MM.1S (cell line): Measurements from ENCODE around the gene CIZ1.
"Not testable (repeated sequence)": the region's sequence is repeated elsewhere in the genome, so short reads cannot be mapped to it uniquely, and the experiment has no call there.

Experiments
- DNase-seq: peaks from one replicate; pipeline ENCODE4 v3.0.0-alpha.2; 2015
- H2AFZ ChIP-seq: fragments of 300-600 bp; sonication (generic); 2 replicates; pipeline ENCODE4 v1.6.0; 2016; ENCODE audit warnings: antibody characterized with exemption, low read length
- H3F3A ChIP-seq: fragments of 300-600 bp; sonication (generic); 2 replicates; pipeline ENCODE4 v1.6.1; 2016; ENCODE audit warnings: mild to moderate bottlenecking, antibody characterized with exemption, low read length, moderate library complexity, mixed read lengths; ENCODE audit not compliant: insufficient read depth
- H3K27ac ChIP-seq: fragments of 300-600 bp; sonication (generic); 2 replicates; pipeline ENCODE4 v1.5.1; 2016; ENCODE audit warnings: mild to moderate bottlenecking, low read length
- H3K27me3 ChIP-seq: fragments of 300-600 bp; sonication (generic); replicated peaks from 2 replicates; pipeline ENCODE4 v1.6.0; 2016; ENCODE audit warnings: low read length; ENCODE audit not compliant: insufficient read depth
- H3K36me3 ChIP-seq: fragments of 300-600 bp; sonication (generic); replicated peaks from 2 replicates; pipeline ENCODE4 v1.6.1; 2016; ENCODE audit warnings: mild to moderate bottlenecking, low read length, mixed read lengths; ENCODE audit not compliant: insufficient read depth
- H3K4me1 ChIP-seq: fragments of 300-600 bp; sonication (generic); 2 replicates; pipeline ENCODE4 v1.6.1; 2016; ENCODE audit warnings: low read length, mixed read lengths
- H3K4me2 ChIP-seq: fragments of 300-600 bp; sonication (generic); 2 replicates; pipeline ENCODE4 v1.6.0; 2016; ENCODE audit warnings: low read depth, low read length
- H3K4me3 ChIP-seq: fragments of 300-600 bp; sonication (generic); 2 replicates; pipeline ENCODE4 v1.5.1; 2016; ENCODE audit warnings: low read length, mixed read lengths
- H3K79me2 ChIP-seq: fragments of 300-600 bp; sonication (generic); 2 replicates; pipeline ENCODE4 v1.6.1; 2016; ENCODE audit warnings: mixed run types, low read length, mixed read lengths
- H3K9ac ChIP-seq: fragments of 300-600 bp; sonication (generic); 2 replicates; pipeline ENCODE4 v1.6.1; 2016; ENCODE audit warnings: low read length, mixed read lengths
- H3K9me2 ChIP-seq: fragments of 300-600 bp; sonication (generic); replicated peaks from 2 replicates; pipeline ENCODE4 v1.6.1; 2016; ENCODE audit warnings: mild to moderate bottlenecking, low read length, mixed read lengths; ENCODE audit not compliant: insufficient read depth
- H3K9me3 ChIP-seq: fragments of 300-600 bp; sonication (generic); replicated peaks from 2 replicates; pipeline ENCODE4 v1.6.1; 2016; ENCODE audit warnings: mild to moderate bottlenecking, low read length, mixed read lengths; ENCODE audit not compliant: insufficient read depth
- H4K20me1 ChIP-seq: fragments of 300-600 bp; sonication (generic); 2 replicates; pipeline ENCODE4 v1.6.1; 2016; ENCODE audit warnings: mild to moderate bottlenecking, low read length, moderate library complexity, mixed read lengths; ENCODE audit not compliant: insufficient read depth
- CTCF ChIP-seq: fragments of 300-600 bp; sonication (generic); IDR thresholded peaks from 2 replicates; pipeline ENCODE4 v1.5.1; 2016; ENCODE audit warnings: antibody characterized with exemption, low read length, mixed read lengths
- EZH2 ChIP-seq: fragments of 300-600 bp; sonication (generic); optimal IDR thresholded peaks from 2 replicates; pipeline ENCODE3; 2017; ENCODE audit warnings: low read depth, mild to moderate bottlenecking, antibody characterized with exemption, low read length, mixed read lengths
- EZH2phosphoT487 ChIP-seq: fragments of 300-600 bp; sonication (generic); IDR thresholded peaks from 2 replicates; pipeline ENCODE4 v1.6.1; 2018; ENCODE audit warnings: antibody characterized with exemption, low read length

CIZ1 gene

GRCh38 chr9:128231638-128232527 lies 40.5 kb upstream of the CIZ1 start:
- no peaks in the 10 kb centered on the region for H3K9me3 ChIP-seq
- peaks cover 54% of the 10 kb centered on the region for H3K27me3 ChIP-seq
- H3K9ac ChIP-seq, result no peak overlapping the region
- H3K79me2 ChIP-seq, result no peaks in the 10 kb centered on the region
- DNase-seq, result no peak
- H3K9me2 ChIP-seq, result no peaks in the 10 kb centered on the region
- no peak overlapping the region for H3K4me3 ChIP-seq
- no peaks in the 10 kb centered on the region for H3F3A ChIP-seq
- H3K36me3 ChIP-seq, result no peaks in the 10 kb centered on the region
- no peak overlapping the region for H3K27ac ChIP-seq
- no peak for TF ChIP-seq CTCF
- no peak for TF ChIP-seq EZH2phosphoT487
- no peak for TF ChIP-seq EZH2
- H3K4me1 ChIP-seq, result no peaks in the 10 kb centered on the region
- no peak overlapping the region for H3K4me2 ChIP-seq
- no peaks in the 10 kb centered on the region for H4K20me1 ChIP-seq
- H2AFZ ChIP-seq, result no peak overlapping the region

GRCh38 chr9:128230897-128231296 lies 39.5 kb upstream of the CIZ1 start:
- H3F3A ChIP-seq, DNase-seq, H2AFZ ChIP-seq, H3K4me3 ChIP-seq, H3K9me3 ChIP-seq, H4K20me1 ChIP-seq, H3K4me1 ChIP-seq, H3K79me2 ChIP-seq, H3K36me3 ChIP-seq, H3K4me2 ChIP-seq, H3K9me2 ChIP-seq, H3K9ac ChIP-seq, H3K27ac ChIP-seq: not testable (repeated sequence)
- peaks cover 57% of the 10 kb centered on the region for H3K27me3 ChIP-seq

- H3K27me3 ChIP-seq, result peaks cover 51% of the 10 kb centered on the region
- H3K79me2 ChIP-seq, result no peaks in the 10 kb centered on the region
- no peak overlapping the region for H2AFZ ChIP-seq
- H3K27ac ChIP-seq, result no peak overlapping the region
- TF ChIP-seq EZH2phosphoT487 (no peak), CTCF (no peak), EZH2 (no peak)
- no peak overlapping the region for H3K9ac ChIP-seq
- H3F3A ChIP-seq, result no peaks in the 10 kb centered on the region
- DNase-seq, result no peak
- H3K9me3 ChIP-seq, result no peaks in the 10 kb centered on the region
- no peak overlapping the region for H3K4me2 ChIP-seq
- no peaks in the 10 kb centered on the region for H3K36me3 ChIP-seq
- no peaks in the 10 kb centered on the region for H3K4me1 ChIP-seq
- no peaks in the 10 kb centered on the region for H4K20me1 ChIP-seq
- no peaks in the 10 kb centered on the region for H3K9me2 ChIP-seq
- no peak overlapping the region for H3K4me3 ChIP-seq
Measured at GRCh38 chr9:128226412-128226801, 35.0 kb upstream of the CIZ1 start.

GRCh38 chr9:128225770-128226411 lies 34.5 kb upstream of the CIZ1 start:
- Histone ChIP-seq H2AFZ (no peak overlapping the region), H3K9ac (no peak overlapping the region), H3K4me1 (no peaks in the 10 kb centered on the region), H3K36me3 (no peaks in the 10 kb centered on the region), H3K4me3 (no peak overlapping the region), H3K79me2 (no peaks in the 10 kb centered on the region), H3K9me3 (no peaks in the 10 kb centered on the region), H3K4me2 (no peak overlapping the region), H3K27ac (no peak overlapping the region), H3K27me3 (peaks cover 52% of the 10 kb centered on the region), H4K20me1 (no peaks in the 10 kb centered on the region), H3F3A (no peaks in the 10 kb centered on the region), H3K9me2 (no peaks in the 10 kb centered on the region)
- TF ChIP-seq EZH2, result no peak
- TF ChIP-seq EZH2phosphoT487, result no peak
- no peak for TF ChIP-seq CTCF
- DNase-seq, result no peak
